Fibroblast of the aortic adventitia (primary cell): ENCODE data around the gene DCLRE1A. TPM values are rescaled to one million over a fixed set of nuclear protein-coding genes. Genes with fewer than 3 reads are reported as not detected.

Source experiments
- DNase-seq: peaks from one replicate; pipeline ENCODE4 v3.0.0-alpha.2; 2010; ENCODE audit warnings: low read depth
- H3K4me3 ChIP-seq: 2 replicates; pipeline ENCODE4 v1.5.1; 2011; ENCODE audit warnings: low read depth, mild to moderate bottlenecking, control low read depth, low read length, moderate library complexity
- CTCF ChIP-seq: IDR thresholded peaks from 2 replicates; pipeline ENCODE4 v1.5.1; 2011; ENCODE audit warnings: mild to moderate bottlenecking, low read length, control low read depth, inconsistent platforms; ENCODE audit not compliant: insufficient read depth
- total RNA-seq: library from RNA; depleted of rRNA; stranded (reverse); fragments of >200 nt; gene quantifications from 2 replicates; pipeline ENCODE4 v1.2.3, GENCODE V29; 2012; ENCODE audit warnings: low replicate concordance

Gene DCLRE1A
- total RNA-seq, 1 donor: 10.9 TPM

GRCh38 chr10:113875212-113875611 lies 21.3 kb upstream of the DCLRE1A start:
- H3K4me3 ChIP-seq: no peak overlapping the region
- TF ChIP-seq CTCF: no peak
- DNase-seq: no peak

- no peak for DNase-seq
- no peak for TF ChIP-seq CTCF
- H3K4me3 ChIP-seq: no peak overlapping the region
Measured at GRCh38 chr10:113872139-113873030, 18.5 kb upstream of the DCLRE1A start.

- no peak overlapping the region for H3K4me3 ChIP-seq
- no peak for TF ChIP-seq CTCF
- DNase-seq: no peak
Measured at GRCh38 chr10:113869789-113870188, 15.9 kb upstream of the DCLRE1A start.

GRCh38 chr10:113867904-113868303 lies 14.0 kb upstream of the DCLRE1A start:
- H3K4me3 ChIP-seq: no peak overlapping the region
- no peak for DNase-seq
- no peak for TF ChIP-seq CTCF

GRCh38 chr10:113866551-113867394 lies 12.9 kb upstream of the DCLRE1A start:
- H3K4me3 ChIP-seq: no peak overlapping the region
- no peak for TF ChIP-seq CTCF
- DNase-seq: no peak

- no peak for DNase-seq
- no peak for TF ChIP-seq CTCF
- no peak overlapping the region for H3K4me3 ChIP-seq
Measured at GRCh38 chr10:113865901-113866300, 12.0 kb upstream of the DCLRE1A start.
